Parathyroid adenoma (tissue), 2 donors: Measurements from ENCODE around the gene ZMYND15.

ENCODE experiments used
- H2AFZ ChIP-seq: fragments of 300-600 bp; sonication (generic); one replicate; pipeline ENCODE4 v1.7.0; 2017; ENCODE audit warnings: antibody characterized with exemption, mild to moderate bottlenecking
- H3K27ac ChIP-seq: fragments of 300-600 bp; sonication (generic); one replicate; pipeline ENCODE4 v1.7.0; 2017
- H3K27me3 ChIP-seq: fragments of 300-600 bp; sonication (generic); one replicate; pipeline ENCODE4 v1.7.0; 2017; ENCODE audit warnings: low read length; ENCODE audit not compliant: control insufficient read depth, insufficient read depth
- H3K36me3 ChIP-seq: fragments of 300-600 bp; sonication (generic); one replicate; pipeline ENCODE4 v1.7.0; 2017; ENCODE audit warnings: low read length; ENCODE audit not compliant: control insufficient read depth, insufficient read depth
- H3K4me1 ChIP-seq: fragments of 300-600 bp; sonication (generic); one replicate; pipeline ENCODE4 v1.7.0; 2017; ENCODE audit warnings: control low read depth
- H3K4me2 ChIP-seq: fragments of 300-600 bp; sonication (generic); one replicate; pipeline ENCODE4 v1.7.0; 2017; ENCODE audit warnings: low read length
- H3K4me3 ChIP-seq: fragments of 300-600 bp; sonication (generic); one replicate; pipeline ENCODE4 v1.7.0; 2017; ENCODE audit warnings: low read depth, low read length
- H3K79me2 ChIP-seq: fragments of 300-600 bp; sonication (generic); one replicate; pipeline ENCODE4 v1.7.0; 2017; ENCODE audit warnings: control low read depth
- H3K9ac ChIP-seq: fragments of 300-600 bp; sonication (generic); one replicate; pipeline ENCODE4 v1.7.0; 2017; ENCODE audit warnings: mild to moderate bottlenecking
- H3K9me3 ChIP-seq: fragments of 300-600 bp; sonication (generic); one replicate; pipeline ENCODE4 v1.7.0; 2017; ENCODE audit warnings: low read length; ENCODE audit not compliant: control insufficient read depth
- CTCF ChIP-seq: fragments of 300-600 bp; sonication (generic); IDR thresholded peaks from one replicate; pipeline ENCODE4 v1.7.0; 2017; ENCODE audit warnings: antibody characterized with exemption, mild to moderate bottlenecking
- donor health status: primary hyperparathyroidism.

The ZMYND15 gene

DNA sequence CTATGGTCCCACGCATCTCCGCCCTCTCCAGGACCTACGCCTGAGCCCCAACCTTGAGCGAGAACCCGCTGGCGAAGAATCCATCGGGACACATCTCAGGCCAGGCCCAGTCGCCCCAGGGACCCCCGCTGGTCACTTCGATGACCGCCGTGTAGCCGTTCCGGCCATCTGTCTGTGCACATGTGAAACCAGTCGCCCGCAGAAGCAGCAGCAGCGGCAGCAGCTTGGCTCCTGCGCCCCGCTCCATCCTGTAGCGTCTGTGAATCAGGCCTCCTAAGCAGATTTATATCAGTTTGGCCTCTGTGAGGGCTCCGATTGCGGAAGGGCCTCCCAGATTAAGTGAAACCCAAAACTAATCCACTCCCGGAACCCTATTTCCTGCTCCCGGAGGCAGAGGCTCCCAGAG, 46.5 kb downstream of the ZMYND15 start, which contains the start of gene VMO1:
TSS of gene VMO1 (minus strand) at position 259 of the 406 bp plus-strand sequence. CDS start at position 247, 12 bp downstream.
- H3K4me1 ChIP-seq, result peaks cover 22% of the 10 kb centered on the region
- H3K4me2 ChIP-seq, result peak within 1 kb of the TSS; percentile 71
- no peak for TF ChIP-seq CTCF
- no peaks in the 10 kb centered on the region for H3K9me3 ChIP-seq
- peak within 1 kb of the TSS; percentile 85 for H3K27ac ChIP-seq
- H3K79me2 ChIP-seq, result no peaks in the 10 kb centered on the region
- H3K9ac ChIP-seq, result no peak within 1 kb of the TSS
- no peaks in the 10 kb centered on the region for H3K36me3 ChIP-seq
- no peaks in the 10 kb centered on the region for H3K27me3 ChIP-seq
- H3K4me3 ChIP-seq, result peak within 1 kb of the TSS; percentile 50
- peak within 1 kb of the TSS; percentile 72 for H2AFZ ChIP-seq

DNA sequence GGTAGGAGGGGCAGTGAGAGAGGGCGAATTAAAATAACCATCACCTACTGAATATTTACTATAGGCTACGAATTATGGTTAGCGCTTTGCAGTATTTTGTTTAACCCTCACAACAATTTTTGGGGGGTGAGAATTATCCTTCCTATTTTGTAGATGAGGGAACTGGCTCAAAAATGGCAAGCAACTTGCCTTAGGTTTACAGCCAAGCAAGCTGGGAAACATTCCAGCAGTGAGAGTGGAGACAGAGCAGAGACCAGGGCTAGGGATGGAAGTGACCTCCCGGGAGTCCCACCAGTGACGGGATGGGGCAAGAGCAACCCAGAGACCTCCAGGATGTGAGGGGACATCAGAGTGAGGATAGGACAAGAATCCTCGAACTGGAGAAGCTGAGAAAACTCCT, 46.9 kb downstream of the ZMYND15 start:
- H3K4me1 ChIP-seq, result peaks cover 22% of the 10 kb centered on the region
- peak overlapping the region; percentile 85 for H3K27ac ChIP-seq
- H3K79me2 ChIP-seq, result no peaks in the 10 kb centered on the region
- no peak overlapping the region for H3K9ac ChIP-seq
- no peaks in the 10 kb centered on the region for H3K27me3 ChIP-seq
- peak overlapping the region; percentile 71 for H3K4me2 ChIP-seq
- H3K36me3 ChIP-seq, result no peaks in the 10 kb centered on the region
- TF ChIP-seq CTCF, result no peak
- H3K4me3 ChIP-seq, result peak overlapping the region; percentile 50
- H2AFZ ChIP-seq, result peak overlapping the region; percentile 72
- no peaks in the 10 kb centered on the region for H3K9me3 ChIP-seq

- peak overlapping the region; percentile 80 for H3K4me3 ChIP-seq
- H3K27me3 ChIP-seq, result no peaks in the 10 kb centered on the region
- no peak overlapping the region for H3K9ac ChIP-seq
Observed at GRCh38 chr17:4788159-4788806, 48.6 kb downstream of the ZMYND15 start.

GRCh38 chr17:4788807-4789700, 49.4 kb downstream of the ZMYND15 start, which contains the start of gene GLTPD2:
TSS of gene GLTPD2 (plus strand) at chr17:4788964. CDS start at chr17:4789012, 48 bp downstream.
- peak within 1 kb of the TSS; percentile 92 for H3K4me2 ChIP-seq
- peaks cover 22% of the 10 kb centered on the region for H3K4me1 ChIP-seq
- TF ChIP-seq CTCF, result no peak
- H3K27ac ChIP-seq, result peak within 1 kb of the TSS; percentile 91
- H3K9me3 ChIP-seq, result no peaks in the 10 kb centered on the region
- H2AFZ ChIP-seq, result peak within 1 kb of the TSS; percentile 81
- H3K36me3 ChIP-seq, result no peaks in the 10 kb centered on the region
- H3K27me3 ChIP-seq, result no peaks in the 10 kb centered on the region
- H3K9ac ChIP-seq, result peak within 1 kb of the TSS; percentile 56
- peak within 1 kb of the TSS; percentile 80 for H3K4me3 ChIP-seq
- no peaks in the 10 kb centered on the region for H3K79me2 ChIP-seq

More at GRCh38 chr17:4788159-4788806, 48.6 kb downstream of the ZMYND15 start:
- Histone ChIP-seq H3K4me1 (peaks cover 22% of the 10 kb centered on the region), H3K27ac (peak overlapping the region; percentile 91), H2AFZ (peak overlapping the region; percentile 81), H3K79me2 (no peaks in the 10 kb centered on the region), H3K4me2 (peak overlapping the region; percentile 92), H3K9me3 (no peaks in the 10 kb centered on the region), H3K36me3 (no peaks in the 10 kb centered on the region)
- no peak for TF ChIP-seq CTCF
